Neural cell (in vitro differentiated cells): ENCODE data around the gene TRAPPC2L. TPM values are rescaled to one million over a fixed set of nuclear protein-coding genes. Genes with fewer than 3 reads are reported as not detected.

Experiments
- H2AFZ ChIP-seq: fragments of 200-600, 300-800 bp; sonication (generic), shearing (Covaris generic); 2 replicates; pipeline ENCODE4 v1.6.0; 2014; ENCODE audit warnings: low read depth, mild to moderate bottlenecking, antibody characterized with exemption, low read length, moderate library complexity
- H3F3A ChIP-seq: fragments of 200-600 bp; shearing (Covaris generic); 2 replicates; pipeline ENCODE4 v1.6.1; 2016; ENCODE audit warnings: mild to moderate bottlenecking, moderate library complexity, mixed read lengths, antibody characterized with exemption, low read length; ENCODE audit not compliant: insufficient read depth, poor library complexity, severe bottlenecking
- H3K27ac ChIP-seq: fragments of 200-600, 300-800 bp; sonication (generic), shearing (Covaris generic); 2 replicates; pipeline ENCODE4 v1.5.1; 2014; ENCODE audit warnings: mild to moderate bottlenecking, low read length, moderate library complexity
- H3K27me3 ChIP-seq: fragments of 300-800, 200-600 bp; sonication (generic), shearing (Covaris generic); 2 replicates; pipeline ENCODE4 v1.6.0; 2014; ENCODE audit warnings: mild to moderate bottlenecking, low read depth, low read length, moderate library complexity; ENCODE audit not compliant: insufficient read depth
- H3K36me3 ChIP-seq: fragments of 300-800, 200-600 bp; sonication (generic), shearing (Covaris generic); 2 replicates; pipeline ENCODE4 v1.5.1; 2014; ENCODE audit warnings: mild to moderate bottlenecking, antibody characterized with exemption, low read length, moderate library complexity; ENCODE audit not compliant: insufficient read depth
- H3K4me2 ChIP-seq: fragments of 300-800, 200-600 bp; sonication (generic), shearing (Covaris generic); 2 replicates; pipeline ENCODE4 v1.6.0; 2014; ENCODE audit warnings: mild to moderate bottlenecking, low read length
- H3K4me3 ChIP-seq: fragments of 300-800, 200-600 bp; sonication (generic), shearing (Covaris generic); 2 replicates; pipeline ENCODE4 v1.5.1; 2014; ENCODE audit warnings: mild to moderate bottlenecking, low read length, moderate library complexity
- H3K79me2 ChIP-seq: fragments of 200-600 bp; shearing (Covaris generic); replicated peaks from 2 replicates; pipeline ENCODE4 v1.6.0; 2014; ENCODE audit warnings: mild to moderate bottlenecking, low read length, moderate library complexity; ENCODE audit not compliant: insufficient read depth
- H3K9ac ChIP-seq: fragments of 300-800, 200-600 bp; sonication (generic), shearing (Covaris generic); 2 replicates; pipeline ENCODE4 v1.6.1; 2016; ENCODE audit warnings: mild to moderate bottlenecking, low read length, mixed read lengths
- H3K9me2 ChIP-seq: fragments of 200-600 bp; shearing (Covaris generic); 2 replicates; pipeline ENCODE4 v1.6.1; 2016; ENCODE audit warnings: mild to moderate bottlenecking, low read length, mixed read lengths; ENCODE audit not compliant: insufficient read depth
- H3K9me3 ChIP-seq: fragments of 200-600, 300-800 bp; sonication (generic), shearing (Covaris generic); 2 replicates; pipeline ENCODE4 v1.6.1; 2016; ENCODE audit warnings: mild to moderate bottlenecking, mixed run types, low read length, moderate library complexity, mixed read lengths
- H4K20me1 ChIP-seq: fragments of 200-600 bp; shearing (Covaris generic); 2 replicates; pipeline ENCODE4 v1.6.1; 2016; ENCODE audit warnings: mild to moderate bottlenecking, mixed run types; ENCODE audit not compliant: insufficient read depth
- CTCF ChIP-seq: fragments of 450-650 bp; IDR thresholded peaks from 2 replicates; pipeline ENCODE4 v1.5.1; 2014; ENCODE audit warnings: antibody characterized with exemption, mild to moderate bottlenecking, moderate library complexity; ENCODE audit not compliant: poor library complexity, severe bottlenecking
- EP300 ChIP-seq: fragments of 450-650 bp; conservative IDR thresholded peaks from 2 replicates; pipeline ENCODE4 v1.6.1; 2014; ENCODE audit warnings: antibody characterized with exemption, mild to moderate bottlenecking, moderate library complexity; ENCODE audit not compliant: poor library complexity, severe bottlenecking
- EZH2 ChIP-seq: fragments of 200-600, 300-800 bp; shearing (Covaris generic), sonication (generic); IDR thresholded peaks from 2 replicates; pipeline ENCODE4 v1.6.1; 2014; ENCODE audit warnings: antibody characterized with exemption, low read length, borderline replicate concordance, mild to moderate bottlenecking; ENCODE audit not compliant: insufficient read depth, poor library complexity, severe bottlenecking
- MXI1 ChIP-seq: fragments of 450-650 bp; conservative IDR thresholded peaks from 2 replicates; pipeline ENCODE4 v1.6.1; 2014; ENCODE audit warnings: antibody characterized with exemption, mild to moderate bottlenecking; ENCODE audit not compliant: poor library complexity, severe bottlenecking
- POLR2AphosphoS5 ChIP-seq: IDR thresholded peaks from 2 replicates; pipeline ENCODE4 v1.6.1; 2012
- RAD21 ChIP-seq: fragments of 450-650 bp; conservative IDR thresholded peaks from 2 replicates; pipeline ENCODE4 v1.6.1; 2014; ENCODE audit warnings: antibody characterized with exemption, mild to moderate bottlenecking, moderate library complexity
- SMC3 ChIP-seq: fragments of 450-650 bp; conservative IDR thresholded peaks from 2 replicates; pipeline ENCODE4 v1.6.1; 2014; ENCODE audit warnings: antibody characterized with exemption, mild to moderate bottlenecking, moderate library complexity; ENCODE audit not compliant: poor library complexity
- TAF1 ChIP-seq: IDR thresholded peaks from 2 replicates; pipeline ENCODE4 v1.6.1; 2012; ENCODE audit warnings: low read depth
- polyA plus RNA-seq: library from polyadenylated mRNA; depleted of rRNA; stranded (reverse); fragments of >200 nt; gene quantifications from 2 replicates; pipeline ENCODE4 v1.2.3, GENCODE V29; 2014
- TF ChIP-seq, protein P1 (sequence below): IDR thresholded peaks from 2 replicates; pipeline ENCODE4 v1.6.1; 2012; ENCODE audit warnings: borderline replicate concordance

TRAPPC2L gene
- polyA plus RNA-seq, 1 donor from 2014 or later: 70.2 TPM

DNA sequence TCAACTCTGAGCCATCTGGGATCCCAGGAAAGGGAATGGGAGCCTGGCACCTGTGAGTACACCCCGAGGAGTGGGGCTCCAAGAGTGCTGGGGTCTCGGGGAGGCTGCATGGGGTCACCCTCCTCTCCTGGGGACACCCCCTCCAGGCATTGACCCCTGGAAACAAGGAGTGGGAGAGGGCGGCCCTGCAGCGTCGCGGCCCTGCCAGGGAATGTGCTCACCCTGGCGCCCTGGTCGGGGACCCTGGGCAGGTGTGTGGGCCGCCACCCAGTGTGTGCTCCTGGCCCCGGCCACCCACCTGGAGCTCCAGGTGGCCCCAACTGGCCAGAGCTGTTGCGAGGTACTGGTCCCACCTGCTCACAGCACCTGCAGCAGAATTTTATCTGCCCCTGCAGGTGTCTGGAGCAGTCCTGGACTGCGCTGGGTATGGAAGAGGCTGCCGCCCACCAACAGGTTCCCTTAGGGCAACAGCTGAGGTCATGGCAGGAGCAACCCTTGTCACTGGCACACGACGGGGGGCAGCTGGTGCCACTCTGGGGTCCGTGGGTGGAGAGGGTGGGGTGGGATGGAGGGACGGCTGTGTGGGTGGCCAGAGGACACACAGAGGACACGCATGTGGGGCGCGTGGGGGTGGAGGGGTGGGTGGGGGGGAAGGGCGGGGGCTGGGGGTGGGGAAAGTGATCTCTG, 14.9 kb downstream of the TRAPPC2L start:
- Histone ChIP-seq H3K4me2 (no peak overlapping the region), H3K36me3 (no peaks in the 10 kb centered on the region), H3K27me3 (no peaks in the 10 kb centered on the region), H2AFZ (no peak overlapping the region), H3F3A (no peaks in the 10 kb centered on the region), H3K79me2 (no peaks in the 10 kb centered on the region), H3K9me3 (no peaks in the 10 kb centered on the region), H3K9me2 (no peaks in the 10 kb centered on the region), H3K27ac (no peak overlapping the region), H3K4me3 (no peak overlapping the region), H3K9ac (no peak overlapping the region), H4K20me1 (no peaks in the 10 kb centered on the region)
- TF ChIP-seq EZH2: no peak
- no peak for TF ChIP-seq RAD21
- TF ChIP-seq, protein P1, sequence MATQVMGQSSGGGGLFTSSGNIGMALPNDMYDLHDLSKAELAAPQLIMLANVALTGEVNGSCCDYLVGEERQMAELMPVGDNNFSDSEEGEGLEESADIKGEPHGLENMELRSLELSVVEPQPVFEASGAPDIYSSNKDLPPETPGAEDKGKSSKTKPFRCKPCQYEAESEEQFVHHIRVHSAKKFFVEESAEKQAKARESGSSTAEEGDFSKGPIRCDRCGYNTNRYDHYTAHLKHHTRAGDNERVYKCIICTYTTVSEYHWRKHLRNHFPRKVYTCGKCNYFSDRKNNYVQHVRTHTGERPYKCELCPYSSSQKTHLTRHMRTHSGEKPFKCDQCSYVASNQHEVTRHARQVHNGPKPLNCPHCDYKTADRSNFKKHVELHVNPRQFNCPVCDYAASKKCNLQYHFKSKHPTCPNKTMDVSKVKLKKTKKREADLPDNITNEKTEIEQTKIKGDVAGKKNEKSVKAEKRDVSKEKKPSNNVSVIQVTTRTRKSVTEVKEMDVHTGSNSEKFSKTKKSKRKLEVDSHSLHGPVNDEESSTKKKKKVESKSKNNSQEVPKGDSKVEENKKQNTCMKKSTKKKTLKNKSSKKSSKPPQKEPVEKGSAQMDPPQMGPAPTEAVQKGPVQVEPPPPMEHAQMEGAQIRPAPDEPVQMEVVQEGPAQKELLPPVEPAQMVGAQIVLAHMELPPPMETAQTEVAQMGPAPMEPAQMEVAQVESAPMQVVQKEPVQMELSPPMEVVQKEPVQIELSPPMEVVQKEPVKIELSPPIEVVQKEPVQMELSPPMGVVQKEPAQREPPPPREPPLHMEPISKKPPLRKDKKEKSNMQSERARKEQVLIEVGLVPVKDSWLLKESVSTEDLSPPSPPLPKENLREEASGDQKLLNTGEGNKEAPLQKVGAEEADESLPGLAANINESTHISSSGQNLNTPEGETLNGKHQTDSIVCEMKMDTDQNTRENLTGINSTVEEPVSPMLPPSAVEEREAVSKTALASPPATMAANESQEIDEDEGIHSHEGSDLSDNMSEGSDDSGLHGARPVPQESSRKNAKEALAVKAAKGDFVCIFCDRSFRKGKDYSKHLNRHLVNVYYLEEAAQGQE: no peak
- TF ChIP-seq SMC3: no peak
- no peak for TF ChIP-seq MXI1

DNA sequence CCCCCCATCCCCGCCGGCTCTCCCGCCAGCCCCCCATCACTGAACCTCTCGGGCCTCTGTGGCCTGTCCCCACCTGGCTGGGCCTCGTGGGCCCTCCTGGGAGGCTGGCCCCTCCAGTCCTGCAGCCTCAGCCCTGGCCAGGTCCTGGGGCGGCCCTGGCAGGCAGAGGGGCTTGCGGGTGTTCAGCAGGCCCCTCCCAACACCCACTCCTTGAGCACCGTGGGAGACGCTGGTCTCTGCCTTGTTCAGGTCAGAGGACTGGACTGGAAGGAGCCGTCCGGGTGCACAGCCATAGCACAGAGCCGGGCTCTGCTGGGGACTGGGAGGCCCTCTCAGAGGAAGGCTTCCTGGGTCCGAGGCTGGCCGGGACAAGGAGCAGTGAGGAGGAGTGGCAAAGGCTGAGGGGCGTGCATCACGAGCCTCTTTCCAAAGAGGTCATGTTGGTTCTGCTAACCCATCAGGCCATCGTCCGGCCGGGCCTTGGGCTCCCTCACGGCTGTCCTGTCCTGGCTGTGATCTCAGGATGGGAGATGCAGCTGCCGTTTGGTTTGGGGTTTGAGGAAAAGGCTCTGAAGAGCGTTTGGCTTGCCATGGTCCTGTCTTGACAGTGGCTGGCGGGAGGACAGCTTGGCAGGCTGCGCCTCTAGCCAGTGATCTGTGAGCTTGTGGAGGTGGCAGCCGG, 15.9 kb downstream of the TRAPPC2L start:
- no peaks in the 10 kb centered on the region for H3K9me3 ChIP-seq
- no peaks in the 10 kb centered on the region for H3K79me2 ChIP-seq
- H3K27ac ChIP-seq: no peak overlapping the region
- H3K36me3 ChIP-seq: no peaks in the 10 kb centered on the region
- H3F3A ChIP-seq: no peaks in the 10 kb centered on the region
- H3K4me2 ChIP-seq: no peak overlapping the region
- H3K9me2 ChIP-seq: no peaks in the 10 kb centered on the region
- no peak overlapping the region for H2AFZ ChIP-seq
- H3K27me3 ChIP-seq: no peaks in the 10 kb centered on the region
- no peaks in the 10 kb centered on the region for H4K20me1 ChIP-seq
- no peak overlapping the region for H3K9ac ChIP-seq
- TF ChIP-seq POLR2AphosphoS5: no peak
- TF ChIP-seq EP300: no peak
- TF ChIP-seq, protein P1: no peak
- TF ChIP-seq CTCF: no peak
- TF ChIP-seq SMC3: no peak
- TF ChIP-seq MXI1: no peak
- no peak for TF ChIP-seq EZH2
- no peak for TF ChIP-seq TAF1
- TF ChIP-seq RAD21: no peak
- H3K4me3 ChIP-seq: no peak overlapping the region
